ENCODE data around the gene TEX2. TPM values are rescaled to one million over a fixed set of nuclear protein-coding genes. Genes with fewer than 3 reads are reported as not detected.

The TEX2 gene
- total RNA-seq, 1 donor from 2014 or later: 11.6 TPM

GRCh38 chr17:64166876-64167275 is 96.2 kb downstream of the TEX2 start:
- no peak for DNase-seq (ENCODE audit: low read depth)
- no peak overlapping the region for H3K4me3 ChIP-seq (ENCODE audit: low read depth, low read length)
- TF ChIP-seq CTCF (conservative IDR thresholded peaks at IDR 0.05; ENCODE audit: low read depth, low read length): no peak

GRCh38 chr17:64165347-64165746 is 97.7 kb downstream of the TEX2 start:
- no peak overlapping the region for H3K4me3 ChIP-seq (ENCODE audit: low read depth, low read length)
- no peak for TF ChIP-seq CTCF (conservative IDR thresholded peaks at IDR 0.05; ENCODE audit: low read depth, low read length)
- DNase-seq (ENCODE audit: low read depth): no peak

- no peak overlapping the region for H3K4me3 ChIP-seq (ENCODE audit: low read depth, low read length)
- TF ChIP-seq CTCF (conservative IDR thresholded peaks at IDR 0.05; ENCODE audit: low read depth, low read length): no peak
- no peak for DNase-seq (ENCODE audit: low read depth)
These were observed 98.3 kb downstream of the TEX2 start for GRCh38 chr17:64164596-64165285.

GRCh38 chr17:64163468-64163867 is 99.6 kb downstream of the TEX2 start:
- DNase-seq (ENCODE audit: low read depth): no peak
- TF ChIP-seq CTCF (conservative IDR thresholded peaks at IDR 0.05; ENCODE audit: low read depth, low read length): no peak
- no peak overlapping the region for H3K4me3 ChIP-seq (ENCODE audit: low read depth, low read length)

- no peak for DNase-seq (ENCODE audit: low read depth)
- no peak overlapping the region for H3K4me3 ChIP-seq (ENCODE audit: low read depth, low read length)
- TF ChIP-seq CTCF (conservative IDR thresholded peaks at IDR 0.05; ENCODE audit: low read depth, low read length): no peak
These were observed 100.5 kb downstream of the TEX2 start for GRCh38 chr17:64162554-64162953.

GRCh38 chr17:64161380-64162176 is 101.5 kb downstream of the TEX2 start:
- no peak for DNase-seq (ENCODE audit: low read depth)
- TF ChIP-seq CTCF (conservative IDR thresholded peaks at IDR 0.05; ENCODE audit: low read depth, low read length): no peak
- no peak overlapping the region for H3K4me3 ChIP-seq (ENCODE audit: low read depth, low read length)
